ENCODE results near the gene SNTA1.

Gene SNTA1

DNA sequence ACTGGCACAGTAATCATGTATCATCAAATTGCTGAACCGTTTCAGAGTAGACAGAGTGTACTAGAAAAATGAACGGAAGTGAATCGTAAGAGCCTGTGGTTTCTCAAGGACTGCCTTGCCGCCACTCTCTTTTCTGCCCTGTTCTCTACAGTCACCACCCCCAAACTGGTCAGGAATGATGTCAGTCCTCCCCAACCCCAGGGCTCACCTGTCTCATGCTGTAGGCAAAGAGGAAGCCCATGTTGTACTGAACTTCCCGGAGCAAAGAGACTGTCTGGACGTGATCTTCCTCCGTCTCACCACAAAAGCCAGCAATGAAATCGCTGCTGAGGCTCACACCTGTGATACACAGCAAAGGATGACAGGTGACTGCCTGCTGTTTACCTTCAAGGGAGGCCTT is 73.3 kb downstream of the SNTA1 start:
- Histone ChIP-seq H3K4me2 (peak overlapping the region; percentile 15; the same call in 1 of the 2 replicates), H3K4me1 (ENCODE audit: low read depth, poor library complexity, severe bottlenecking) (peaks cover 56% of the 10 kb centered on the region), H4K20me1 (ENCODE audit: insufficient read depth) (no peaks in the 10 kb centered on the region), H3K27me3 (ENCODE audit: insufficient read depth, low read depth) (no peaks in the 10 kb centered on the region), H3K27ac (peak overlapping the region; percentile 34), H3K9ac (no peak overlapping the region), H3K4me3 (IDR thresholded peaks at IDR 0.05; ENCODE audit: insufficient read depth, low read depth, low read length) (no peak overlapping the region), H2AFZ (ENCODE audit: low read depth) (no peak overlapping the region), H3K36me3 (ENCODE audit: insufficient read depth) (peaks cover 5% of the 10 kb centered on the region; the same call in 1 of the 2 replicates), H3K79me2 (ENCODE audit: insufficient read depth, low read depth) (no peaks in the 10 kb centered on the region)
- TF ChIP-seq, protein P1, sequence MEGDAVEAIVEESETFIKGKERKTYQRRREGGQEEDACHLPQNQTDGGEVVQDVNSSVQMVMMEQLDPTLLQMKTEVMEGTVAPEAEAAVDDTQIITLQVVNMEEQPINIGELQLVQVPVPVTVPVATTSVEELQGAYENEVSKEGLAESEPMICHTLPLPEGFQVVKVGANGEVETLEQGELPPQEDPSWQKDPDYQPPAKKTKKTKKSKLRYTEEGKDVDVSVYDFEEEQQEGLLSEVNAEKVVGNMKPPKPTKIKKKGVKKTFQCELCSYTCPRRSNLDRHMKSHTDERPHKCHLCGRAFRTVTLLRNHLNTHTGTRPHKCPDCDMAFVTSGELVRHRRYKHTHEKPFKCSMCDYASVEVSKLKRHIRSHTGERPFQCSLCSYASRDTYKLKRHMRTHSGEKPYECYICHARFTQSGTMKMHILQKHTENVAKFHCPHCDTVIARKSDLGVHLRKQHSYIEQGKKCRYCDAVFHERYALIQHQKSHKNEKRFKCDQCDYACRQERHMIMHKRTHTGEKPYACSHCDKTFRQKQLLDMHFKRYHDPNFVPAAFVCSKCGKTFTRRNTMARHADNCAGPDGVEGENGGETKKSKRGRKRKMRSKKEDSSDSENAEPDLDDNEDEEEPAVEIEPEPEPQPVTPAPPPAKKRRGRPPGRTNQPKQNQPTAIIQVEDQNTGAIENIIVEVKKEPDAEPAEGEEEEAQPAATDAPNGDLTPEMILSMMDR (conservative IDR thresholded peaks at IDR 0.05; ENCODE audit: low read depth, low read length) = no peak

- Histone ChIP-seq H3K4me1 (ENCODE audit: low read depth, poor library complexity, severe bottlenecking) (no peaks in the 10 kb centered on the region), H3K4me2 (no peak overlapping the region), H3K36me3 (ENCODE audit: insufficient read depth) (peaks cover 15% of the 10 kb centered on the region; the same call in 1 of the 2 replicates), H3K79me2 (ENCODE audit: insufficient read depth, low read depth) (no peaks in the 10 kb centered on the region), H3K27ac (no peak overlapping the region), H3K9ac (no peak overlapping the region), H2AFZ (ENCODE audit: low read depth) (no peak overlapping the region), H3K27me3 (ENCODE audit: insufficient read depth, low read depth) (no peaks in the 10 kb centered on the region), H3K4me3 (IDR thresholded peaks at IDR 0.05; ENCODE audit: insufficient read depth, low read depth, low read length) (no peak overlapping the region), H4K20me1 (ENCODE audit: insufficient read depth) (no peaks in the 10 kb centered on the region)
- TF ChIP-seq, protein P1 (conservative IDR thresholded peaks at IDR 0.05; ENCODE audit: low read depth, low read length) = no peak
Measured at GRCh38 chr20:33362898-33363297, 80.7 kb downstream of the SNTA1 start.

DNA sequence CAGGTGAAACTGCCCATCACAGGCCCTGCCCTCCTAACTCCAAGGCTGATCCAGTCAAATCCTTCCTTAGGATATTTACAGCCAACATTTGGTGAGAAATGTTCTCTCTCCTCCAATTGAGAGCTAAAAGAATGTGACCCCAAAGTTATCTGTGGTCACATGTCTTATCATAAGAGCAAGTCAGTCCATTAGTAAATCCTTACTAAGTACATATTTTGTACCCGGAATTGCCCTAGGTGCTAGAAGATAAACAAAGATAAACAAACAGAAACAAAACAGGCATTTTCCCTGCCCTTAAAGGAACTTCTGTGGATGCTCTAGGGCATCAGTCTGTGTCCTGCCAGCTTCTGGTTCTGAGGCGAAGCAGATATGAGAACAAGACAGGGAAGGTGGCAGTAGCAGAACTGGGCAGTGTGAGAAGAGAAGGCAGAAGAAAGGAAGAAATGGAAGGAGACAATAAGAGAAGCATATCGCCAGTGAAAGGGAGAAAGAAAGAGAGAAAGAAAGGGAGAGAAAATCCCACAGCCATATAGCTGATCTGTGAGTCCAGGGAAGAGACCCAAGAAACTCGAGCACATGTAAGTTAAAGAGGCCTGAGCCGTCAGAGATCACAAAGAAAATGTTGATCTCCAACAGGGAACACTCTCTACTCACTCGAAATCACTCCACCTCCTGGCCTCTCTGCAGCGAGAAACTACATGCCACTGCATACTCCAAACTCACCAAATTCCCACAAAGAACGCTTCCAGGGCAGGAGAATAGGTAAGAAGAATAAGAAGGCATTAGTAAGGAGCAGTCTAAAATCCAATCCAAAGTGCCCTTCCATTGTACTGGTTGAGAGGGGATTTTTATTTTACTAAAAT is 83.9 kb downstream of the SNTA1 start:
- TF ChIP-seq, protein P1 (conservative IDR thresholded peaks at IDR 0.05; ENCODE audit: low read depth, low read length) = no peak
- Histone ChIP-seq H3K27ac (no peak overlapping the region), H3K4me3 (IDR thresholded peaks at IDR 0.05; ENCODE audit: insufficient read depth, low read depth, low read length) (no peak overlapping the region), H3K9ac (no peak overlapping the region), H3K4me1 (ENCODE audit: low read depth, poor library complexity, severe bottlenecking) (no peaks in the 10 kb centered on the region), H3K27me3 (ENCODE audit: insufficient read depth, low read depth) (no peaks in the 10 kb centered on the region), H3K4me2 (no peak overlapping the region), H4K20me1 (ENCODE audit: insufficient read depth) (no peaks in the 10 kb centered on the region), H2AFZ (ENCODE audit: low read depth) (no peak overlapping the region), H3K79me2 (ENCODE audit: insufficient read depth, low read depth) (no peaks in the 10 kb centered on the region), H3K36me3 (ENCODE audit: insufficient read depth) (peaks cover 14% of the 10 kb centered on the region; the same call in 1 of the 2 replicates)
